Activated gamma-delta T cell (primary cell): ENCODE results near the gene FOXN1.

Experiments
- DNase-seq: peaks from one replicate; lab custom pipeline; 2025; lab: John Stamatoyannopoulos, UW

Gene FOXN1

DNA sequence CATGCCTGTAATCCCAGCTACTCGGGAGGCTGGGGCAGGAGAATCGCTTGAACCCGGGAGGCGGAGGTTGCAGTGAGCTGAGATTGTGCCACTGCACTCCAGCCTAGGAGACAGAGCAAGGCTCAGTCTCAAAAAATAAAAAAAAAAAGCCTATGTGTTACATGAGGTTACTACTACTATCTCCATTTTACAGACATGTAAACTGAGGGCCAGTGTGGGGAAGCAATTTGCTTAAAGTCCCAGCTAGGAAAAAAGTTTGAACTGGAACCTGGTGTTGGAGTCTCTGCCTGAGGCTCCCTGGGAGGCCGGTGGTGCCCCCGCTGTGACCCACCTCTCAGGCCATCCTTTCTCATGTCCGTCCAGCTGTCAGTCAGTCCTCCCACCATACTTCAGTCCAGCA, 28.2 kb upstream of the FOXN1 start:
- DNase-seq: no peak

- DNase-seq: no peak
These were observed 27.2 kb upstream of the FOXN1 start for GRCh38 chr17:28478712-28479615.

- DNase-seq: no peak
These were observed 25.9 kb upstream of the FOXN1 start for GRCh38 chr17:28480278-28480677.

GRCh38 chr17:28480799-28481571, 25.2 kb upstream of the FOXN1 start:
- DNase-seq: no peak

DNA sequence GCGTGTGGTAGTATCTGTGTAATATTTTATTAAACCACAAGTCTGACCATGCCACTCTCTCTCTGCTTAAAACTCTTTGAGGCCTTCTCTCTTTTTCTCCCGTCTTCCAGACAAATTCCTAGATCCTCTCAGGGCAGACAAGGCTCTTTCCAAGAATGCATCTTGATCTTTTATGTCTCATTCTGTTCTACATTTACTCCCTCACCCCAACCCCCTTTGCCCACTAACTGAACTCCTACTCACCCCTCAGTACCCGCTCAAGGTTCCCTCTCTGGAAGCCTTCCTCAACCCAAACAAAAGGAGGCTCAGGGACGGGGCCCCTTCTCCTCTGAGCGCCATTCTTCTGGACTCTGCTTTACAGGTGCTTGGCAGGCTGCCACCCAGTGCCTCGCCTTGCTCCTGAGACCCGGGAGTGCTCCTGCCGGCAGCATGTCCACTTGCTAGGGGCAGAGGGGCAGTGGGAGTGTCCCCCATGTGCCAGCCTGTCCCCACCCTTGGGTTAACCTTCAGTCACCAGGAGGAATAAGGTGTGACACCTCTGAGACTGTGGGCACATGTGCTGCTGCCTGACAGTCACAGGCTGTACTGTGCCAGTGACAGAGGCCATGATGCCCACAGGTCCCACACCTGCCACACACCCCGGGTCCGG, 23.5 kb upstream of the FOXN1 start:
- DNase-seq: no peak

DNA sequence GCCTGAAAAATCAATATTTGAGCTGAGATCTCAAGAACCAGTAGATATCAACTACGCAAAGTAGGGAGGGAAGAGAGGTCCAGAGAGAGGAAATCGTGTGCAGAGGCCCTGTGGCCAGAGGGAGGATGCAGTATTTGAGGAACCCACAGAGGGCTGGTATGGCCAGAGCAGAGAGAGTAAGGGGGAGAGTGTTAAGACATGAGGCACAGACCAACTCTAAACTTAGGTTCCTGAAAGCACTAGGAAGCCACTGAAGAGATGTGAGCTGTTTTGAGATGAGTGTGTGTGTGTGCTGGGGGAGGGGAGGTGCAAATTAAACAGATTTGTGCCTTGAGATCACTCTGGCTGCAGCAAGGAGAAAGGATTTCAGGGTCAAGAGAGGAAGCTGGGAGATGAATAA, 21.9 kb upstream of the FOXN1 start:
- no peak for DNase-seq

DNA sequence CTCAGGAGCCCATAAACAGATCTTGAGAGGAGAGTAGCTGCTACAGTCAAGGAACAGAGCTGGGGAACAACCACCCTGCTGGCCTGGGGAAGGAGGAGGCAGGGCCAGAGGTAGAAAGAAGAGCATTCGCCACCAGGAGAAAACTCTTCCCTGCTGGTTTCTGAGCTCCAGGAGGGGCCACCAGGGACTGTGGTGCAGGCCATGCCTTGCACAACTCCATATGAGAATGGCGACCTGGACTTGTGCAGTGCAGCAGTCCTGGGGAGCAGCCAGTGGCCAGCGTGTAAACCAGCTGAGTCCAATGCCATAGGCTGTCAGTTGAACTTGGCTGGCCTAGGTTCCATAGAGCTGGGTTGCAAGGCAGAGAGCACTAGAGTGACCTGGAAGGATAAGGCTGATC, 21.1 kb upstream of the FOXN1 start:
- no peak for DNase-seq

- no peak for DNase-seq
These were observed 18.1 kb upstream of the FOXN1 start for GRCh38 chr17:28487881-28488532.

GRCh38 chr17:28488533-28489276, 17.4 kb upstream of the FOXN1 start:
- no peak for DNase-seq

GRCh38 chr17:28491286-28491685, 14.9 kb upstream of the FOXN1 start:
- DNase-seq: no peak

DNA sequence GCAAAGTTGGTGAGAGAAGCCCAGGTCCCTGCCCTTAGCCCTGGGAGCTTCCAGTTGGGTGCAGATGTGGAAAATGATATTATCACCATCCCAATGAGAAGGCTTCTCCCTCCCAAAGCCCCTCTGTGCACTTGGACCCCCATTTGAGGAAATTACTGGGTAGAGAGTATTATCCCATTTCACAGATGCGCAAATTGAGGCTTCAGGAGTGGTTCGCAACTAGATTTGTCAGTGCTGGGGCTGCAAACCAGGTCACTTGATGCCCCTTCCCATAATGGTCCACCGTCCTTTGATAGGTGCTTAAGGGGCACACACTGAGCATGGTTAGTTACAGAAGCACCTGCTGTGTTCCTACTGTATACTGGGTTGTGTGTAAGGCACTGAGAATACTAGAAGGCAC, 14.3 kb upstream of the FOXN1 start:
- DNase-seq: no peak

GRCh38 chr17:28492352-28493310, 13.5 kb upstream of the FOXN1 start:
- DNase-seq: no peak

DNA sequence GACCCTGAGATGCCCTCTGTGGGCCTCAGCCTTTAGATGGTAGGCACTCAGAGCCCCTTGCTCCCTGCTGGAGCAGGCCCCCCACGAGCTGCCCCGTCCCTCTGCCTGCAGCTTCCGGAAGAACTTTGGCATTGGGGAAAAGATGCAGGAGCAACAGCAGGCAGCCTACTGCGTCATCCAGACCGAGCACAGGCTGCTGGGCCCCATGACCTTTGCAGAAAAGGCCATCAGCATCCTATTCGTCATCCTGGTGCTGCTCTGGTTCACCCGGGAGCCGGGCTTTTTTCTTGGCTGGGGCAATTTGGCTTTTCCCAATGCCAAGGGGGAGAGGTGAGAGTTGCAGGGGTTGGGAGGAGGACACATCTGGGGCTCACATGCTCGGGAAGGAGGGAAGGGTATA, 12.7 kb upstream of the FOXN1 start:
- no peak for DNase-seq

GRCh38 chr17:28494445-28495188, 11.5 kb upstream of the FOXN1 start:
- DNase-seq: peak; percentile 23

- DNase-seq: no peak
These were observed 10.5 kb upstream of the FOXN1 start for GRCh38 chr17:28495635-28496034.

- DNase-seq: no peak
These were observed 8.2 kb upstream of the FOXN1 start for GRCh38 chr17:28497931-28498330.

GRCh38 chr17:28498652-28499363, 7.3 kb upstream of the FOXN1 start:
- DNase-seq: no peak

- no peak for DNase-seq
These were observed 6.8 kb upstream of the FOXN1 start for GRCh38 chr17:28499364-28499664.
